GM19023 (cell line): ENCODE results near the gene GMPS.

Experiments used
- ATAC-seq: cut with Tn5 transposase; IDR thresholded peaks from one replicate; pipeline ENCODE4 v1.9.1; 2021; ENCODE audit warnings: mild to moderate bottlenecking, moderate library complexity; ENCODE audit not compliant: unreplicated experiment

GMPS gene

DNA sequence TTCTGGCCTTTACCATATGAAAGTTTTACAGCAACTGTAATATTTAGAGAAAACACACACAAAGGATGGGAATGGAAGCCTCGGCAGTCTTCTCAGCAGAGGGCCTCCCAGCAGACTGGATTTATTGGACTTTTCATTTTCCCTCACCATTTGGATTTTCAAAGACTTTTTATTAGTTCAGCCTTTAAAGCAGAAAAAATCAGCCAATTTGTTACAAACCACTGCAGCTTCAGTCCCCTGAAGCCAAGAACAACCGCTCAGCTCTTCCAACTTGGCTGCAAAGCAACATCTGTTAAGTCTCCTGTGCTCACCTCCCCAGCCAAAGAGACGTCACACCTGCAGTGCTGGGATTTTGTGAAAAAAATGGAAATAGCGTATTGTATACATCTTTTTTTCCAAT, 120.8 kb downstream of the GMPS start:
- ATAC-seq, result no peak

DNA sequence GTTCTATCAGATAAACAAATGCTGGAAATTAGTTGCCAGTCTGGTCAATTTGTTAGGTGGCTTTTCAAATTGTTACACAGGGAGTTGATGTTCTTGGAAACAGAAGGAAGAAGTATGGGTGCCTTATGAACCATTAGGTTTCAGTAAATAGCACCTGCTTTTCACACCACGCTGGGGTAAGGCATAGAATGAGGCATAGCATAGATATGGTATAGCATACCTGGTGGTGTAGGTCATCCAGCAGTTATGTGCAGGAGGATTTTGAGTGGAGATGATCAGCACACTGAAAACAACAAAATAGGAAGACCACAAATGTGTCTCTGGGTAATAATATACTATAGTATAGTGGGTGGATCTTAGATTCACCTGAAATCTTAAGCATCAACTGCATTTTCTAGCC, 121.4 kb downstream of the GMPS start:
- ATAC-seq, result no peak
